ENCODE results near the gene NRXN3.

The NRXN3 gene

GRCh38 chr14:79383475-79383874 lies 1213.3 kb downstream of the NRXN3 start:
- H3K4me3 ChIP-seq = no peak overlapping the region
- no peak overlapping the region for H3K27ac ChIP-seq

DNA sequence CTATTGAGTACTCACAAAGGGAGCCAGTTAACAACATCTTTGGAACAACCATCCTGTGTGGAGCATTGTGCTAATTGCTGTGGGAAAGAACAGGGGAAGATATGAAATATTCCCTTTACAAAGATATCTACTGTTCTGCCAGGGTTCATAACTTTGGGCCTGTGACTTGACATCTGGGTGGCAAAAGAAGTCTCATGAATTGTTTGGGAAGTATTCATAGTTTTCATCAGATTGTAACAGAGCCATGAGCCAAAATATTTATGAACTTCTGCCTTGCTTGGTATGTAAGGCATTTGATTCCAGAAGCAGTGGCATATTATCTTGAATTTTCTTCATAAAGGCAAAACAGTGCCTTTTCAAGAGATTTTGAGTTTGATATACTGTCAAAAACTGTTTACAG lies 1224.9 kb downstream of the NRXN3 start:
- Histone ChIP-seq H3K27ac (no peak overlapping the region), H3K4me3 (no peak overlapping the region)

DNA sequence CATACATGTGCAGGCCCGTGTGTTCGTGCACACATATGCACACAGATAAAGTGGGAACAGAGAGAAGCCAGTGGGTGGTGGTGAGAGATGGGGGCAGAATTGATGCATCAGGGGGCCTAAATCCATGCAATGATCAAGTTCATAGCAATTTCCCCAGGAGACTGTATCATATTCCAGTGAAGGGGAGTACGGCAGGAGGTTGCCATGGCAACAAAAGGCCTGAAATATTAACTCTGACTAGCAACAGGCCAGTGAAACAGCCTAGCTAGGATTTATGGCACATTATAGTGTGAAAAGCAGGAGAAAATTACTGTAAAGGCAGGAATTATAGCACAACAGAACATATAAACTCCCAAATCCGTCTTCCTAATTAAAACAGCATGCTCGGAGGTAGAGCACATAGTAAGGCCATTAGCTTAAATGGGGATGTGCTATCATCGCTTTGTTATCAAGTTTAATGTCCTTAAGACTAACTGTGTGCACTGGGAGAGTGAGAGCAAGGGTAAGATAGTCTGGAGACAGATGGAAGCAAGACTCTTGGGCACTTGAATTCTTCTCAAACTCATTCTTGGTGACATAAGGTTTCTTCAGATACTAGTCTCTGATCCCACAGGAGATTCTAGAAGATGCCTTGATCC lies 1234.8 kb downstream of the NRXN3 start:
- H3K4me3 ChIP-seq = no peak overlapping the region
- no peak overlapping the region for H3K27ac ChIP-seq

DNA sequence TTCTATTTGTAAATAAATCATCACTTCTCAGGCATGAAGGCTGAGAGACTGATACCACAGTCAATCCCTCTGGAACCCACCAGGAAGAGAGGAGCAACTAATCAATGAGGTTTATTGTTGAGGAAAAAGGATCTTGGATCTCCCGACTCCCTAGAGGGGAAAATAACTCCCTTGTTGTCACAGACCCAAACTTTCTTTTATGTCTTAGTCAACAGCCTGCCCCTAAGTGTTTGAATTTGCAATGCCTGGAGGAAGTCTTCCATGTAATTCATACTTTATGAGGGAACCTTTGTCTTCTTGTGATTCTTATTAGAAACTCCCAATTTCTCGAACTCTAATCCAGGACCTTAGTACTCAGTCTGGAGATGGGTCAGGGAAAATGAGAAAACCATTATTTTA lies 1235.3 kb downstream of the NRXN3 start:
- no peak overlapping the region for H3K27ac ChIP-seq
- no peak overlapping the region for H3K4me3 ChIP-seq

GRCh38 chr14:79407572-79407971 lies 1237.4 kb downstream of the NRXN3 start:
- no peak overlapping the region for H3K27ac ChIP-seq
- H3K4me3 ChIP-seq = no peak overlapping the region

- Histone ChIP-seq H3K27ac (no peak overlapping the region), H3K4me3 (no peak overlapping the region)
These were observed 1238.5 kb downstream of the NRXN3 start for GRCh38 chr14:79408696-79409095.

GRCh38 chr14:79411403-79412174 lies 1241.4 kb downstream of the NRXN3 start:
- no peak overlapping the region for H3K27ac ChIP-seq
- no peak overlapping the region for H3K4me3 ChIP-seq

- Histone ChIP-seq H3K27ac (no peak overlapping the region), H3K4me3 (no peak overlapping the region)
These were observed 1242.6 kb downstream of the NRXN3 start for GRCh38 chr14:79412822-79413221.

GRCh38 chr14:79413734-79414428 lies 1243.7 kb downstream of the NRXN3 start:
- Histone ChIP-seq H3K4me3 (no peak overlapping the region), H3K27ac (no peak overlapping the region)

DNA sequence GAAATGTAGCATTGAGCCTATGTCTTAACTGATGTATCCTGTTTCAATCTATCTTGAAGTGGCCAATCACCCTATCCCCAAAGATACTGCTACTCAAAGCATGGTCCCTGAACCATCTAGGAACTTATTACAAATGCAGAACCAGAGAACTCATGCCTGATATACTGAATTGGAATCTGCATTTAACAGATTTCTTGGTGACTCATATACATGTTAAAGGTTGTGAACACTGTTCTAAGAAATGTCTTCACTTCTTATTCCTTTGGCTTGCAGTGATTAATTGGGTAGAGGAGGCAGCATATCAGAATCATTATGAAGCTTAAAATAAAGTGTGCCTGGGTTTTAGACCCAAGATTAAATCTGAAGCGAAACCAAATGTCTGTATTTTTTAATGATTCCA lies 1245.6 kb downstream of the NRXN3 start:
- no peak overlapping the region for H3K27ac ChIP-seq
- H3K4me3 ChIP-seq = no peak overlapping the region

DNA sequence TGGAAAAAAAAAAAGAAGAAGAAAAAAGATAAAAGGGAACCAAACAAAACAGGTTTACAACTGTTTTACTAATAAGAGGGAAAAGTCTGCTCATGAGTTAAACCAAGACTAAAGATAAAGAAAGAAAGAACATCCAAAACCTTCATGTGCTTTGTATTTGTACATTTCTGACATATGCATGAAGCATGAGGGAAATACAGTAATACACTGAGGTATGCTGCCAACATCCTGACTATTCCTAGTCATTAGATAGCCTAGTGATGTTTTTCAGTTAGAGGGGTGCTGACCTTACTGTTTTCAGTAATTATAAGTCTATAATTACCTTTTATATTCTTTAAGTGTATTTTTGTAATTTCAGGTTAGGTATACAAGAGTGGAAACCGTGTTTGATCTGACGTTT lies 1247.8 kb downstream of the NRXN3 start:
- H3K27ac ChIP-seq = no peak overlapping the region
- no peak overlapping the region for H3K4me3 ChIP-seq

GRCh38 chr14:79418649-79419415 lies 1248.7 kb downstream of the NRXN3 start:
- no peak overlapping the region for H3K27ac ChIP-seq
- no peak overlapping the region for H3K4me3 ChIP-seq

- Histone ChIP-seq H3K27ac (no peak overlapping the region), H3K4me3 (no peak overlapping the region)
These were observed 1249.6 kb downstream of the NRXN3 start for GRCh38 chr14:79419571-79420327.

GRCh38 chr14:79420725-79421124 lies 1250.6 kb downstream of the NRXN3 start:
- no peak overlapping the region for H3K4me3 ChIP-seq
- no peak overlapping the region for H3K27ac ChIP-seq

DNA sequence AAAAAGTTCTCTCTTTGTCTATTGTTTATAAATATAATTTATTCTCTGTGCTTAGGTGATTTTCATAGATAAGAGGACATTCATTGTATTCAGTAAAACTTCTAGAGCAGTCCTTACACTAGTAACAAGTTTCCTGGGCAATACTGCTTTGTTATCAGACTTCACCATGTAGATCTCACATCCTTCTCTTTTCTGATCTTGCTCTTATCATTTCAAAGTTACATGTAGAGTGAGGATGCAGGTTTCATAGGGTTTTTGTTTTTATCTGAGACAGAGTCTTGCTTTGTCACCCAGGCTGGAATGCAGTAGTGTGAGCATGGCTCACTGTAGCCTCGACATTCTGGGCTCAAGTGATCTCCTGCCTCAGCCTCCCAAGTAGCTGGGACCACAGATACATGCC lies 1251.6 kb downstream of the NRXN3 start:
- Histone ChIP-seq H3K4me3 (no peak overlapping the region), H3K27ac (no peak overlapping the region)

DNA sequence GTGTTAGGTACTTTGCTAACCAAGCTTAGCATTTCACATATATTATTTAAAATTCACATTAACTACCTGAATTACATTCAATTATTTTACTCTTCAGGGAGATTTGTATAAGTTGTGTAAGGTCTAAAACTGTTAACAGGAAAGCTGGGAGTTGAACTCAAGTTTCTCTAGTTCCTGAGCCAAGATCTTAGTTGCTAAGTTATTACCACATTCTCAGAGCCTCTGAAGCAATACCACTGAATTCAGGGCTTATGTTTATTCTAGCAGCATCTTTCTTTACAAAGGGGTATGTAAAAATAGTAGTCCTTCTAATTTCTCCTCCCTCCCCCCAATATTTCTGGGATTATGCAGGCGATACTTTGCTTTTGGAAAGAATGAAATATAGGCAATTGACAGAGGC lies 1254.3 kb downstream of the NRXN3 start:
- no peak overlapping the region for H3K4me3 ChIP-seq
- no peak overlapping the region for H3K27ac ChIP-seq

- Histone ChIP-seq H3K27ac (no peak overlapping the region), H3K4me3 (no peak overlapping the region)
These were observed 1256.1 kb downstream of the NRXN3 start for GRCh38 chr14:79426103-79426755.

DNA sequence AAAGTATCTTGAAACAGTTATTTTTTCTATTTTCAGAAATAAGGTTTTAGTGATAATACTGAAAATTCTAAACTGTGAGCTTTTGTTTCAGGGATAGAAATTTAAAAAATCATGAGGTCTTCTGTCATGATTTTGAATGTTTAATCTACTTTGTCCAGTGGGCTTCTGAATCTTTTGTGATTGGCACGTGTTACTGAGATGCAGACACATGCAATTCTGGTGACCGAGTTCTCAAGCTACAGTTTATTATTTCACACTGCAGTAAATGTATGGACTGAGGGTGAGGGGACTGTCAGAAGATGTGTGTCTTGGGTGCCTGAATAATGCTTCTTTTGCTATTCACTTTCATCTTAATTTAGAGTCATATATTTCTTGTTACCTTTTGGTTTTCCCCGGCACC lies 1262.5 kb downstream of the NRXN3 start:
- Histone ChIP-seq H3K27ac (no peak overlapping the region), H3K4me3 (no peak overlapping the region)

- Histone ChIP-seq H3K4me3 (no peak overlapping the region), H3K27ac (no peak overlapping the region)
These were observed 1266.2 kb downstream of the NRXN3 start for GRCh38 chr14:79436335-79436734.
